ENCODE results near the gene IPO4.

GRCh38 chr14:24139272-24139934 is 49.2 kb downstream of the IPO4 start:
- TF ChIP-seq FIP1L1 (IDR thresholded peaks at IDR 0.05; ENCODE audit: borderline replicate concordance, insufficient read depth, low read depth, low read length), result no peak
- peak; percentile 22 for TF ChIP-seq POLR2AphosphoS5 (IDR thresholded peaks at IDR 0.05; ENCODE audit: low read depth, low read length)
- no peak for TF ChIP-seq HIC2 (CRISPR knock-in tag; IDR thresholded peaks at IDR 0.05; ENCODE audit: low read depth)
- no peak for TF ChIP-seq BRCA1 (CRISPR knock-in tag; IDR thresholded peaks at IDR 0.05)
- peak; percentile 25 for TF ChIP-seq CTCF (CRISPR knock-in tag; IDR thresholded peaks at IDR 0.05)
- no peak for TF ChIP-seq ZNF878 (CRISPR knock-in tag; IDR thresholded peaks at IDR 0.05)
- TF ChIP-seq ZNF121 (CRISPR knock-in tag; IDR thresholded peaks at IDR 0.05), result no peak
- TF ChIP-seq ZKSCAN1 (IDR thresholded peaks at IDR 0.05; ENCODE audit: low read length), result no peak
- TF ChIP-seq ZBTB26 (CRISPR knock-in tag; IDR thresholded peaks at IDR 0.05; ENCODE audit: borderline replicate concordance), result no peak

Measured in HepG2 (cell line).